ENCODE data around the gene MEIOC.

- TF ChIP-seq CTCF (IDR thresholded peaks at IDR 0.05): no peak
- TF ChIP-seq POLR2A (IDR thresholded peaks at IDR 0.05): no peak
Measured at GRCh38 chr17:44629314-44629713, 27.0 kb upstream of the MEIOC start.
